HepG2 (cell line): Measurements from ENCODE around the gene SSC4D. TPM values are rescaled to one million over a fixed set of nuclear protein-coding genes. Genes with fewer than 3 reads are reported as not detected.

Experiments
- AHDC1 ChIP-seq: sonication (generic); formaldehyde crosslinking; IDR thresholded peaks from 2 replicates; pipeline ENCODE4 v1.5.1; 2020; ENCODE audit warnings: mild to moderate bottlenecking, missing genetic modification reagents, borderline replicate concordance
- BATF2 ChIP-seq: sonication (generic); formaldehyde crosslinking; IDR thresholded peaks from 2 replicates; pipeline ENCODE4 v1.8.0; 2022; ENCODE audit warnings: mild to moderate bottlenecking, missing genetic modification reagents, moderate library complexity
- JUN ChIP-seq: sonication (generic); formaldehyde crosslinking; IDR thresholded peaks from 2 replicates; pipeline ENCODE4 v1.4.0; 2020; ENCODE audit warnings: mild to moderate bottlenecking, missing genetic modification reagents
- POLR2AphosphoS2 ChIP-seq: IDR thresholded peaks from 2 replicates; pipeline ENCODE4 v1.6.1; 2011; ENCODE audit warnings: low read depth, low read length, improper control_type of control experiment
- SP4 ChIP-seq: sonication (generic); formaldehyde crosslinking; IDR thresholded peaks from 2 replicates; pipeline ENCODE4 v1.8.1; 2023; ENCODE audit warnings: mild to moderate bottlenecking, missing genetic modification reagents
- ZBTB3 ChIP-seq: sonication (generic); formaldehyde crosslinking; IDR thresholded peaks from 2 replicates; pipeline ENCODE4 v1.4.0; 2020; ENCODE audit warnings: low read depth, mild to moderate bottlenecking, moderate library complexity, missing genetic modification reagents, borderline replicate concordance
- ZNF230 ChIP-seq: sonication (generic); formaldehyde crosslinking; IDR thresholded peaks from 2 replicates; pipeline ENCODE4 v1.4.0; 2020; ENCODE audit warnings: mild to moderate bottlenecking, missing genetic modification reagents
- ZNF282 ChIP-seq: fragments of 450-650 bp; IDR thresholded peaks from 2 replicates; pipeline ENCODE4 v1.6.1; 2018; ENCODE audit not compliant: partially characterized antibody
- ZNF510 ChIP-seq: sonication (generic); formaldehyde crosslinking; IDR thresholded peaks from 2 replicates; pipeline ENCODE4 v1.4.0; 2020; ENCODE audit warnings: low read depth, mild to moderate bottlenecking, missing genetic modification reagents
- ZNF770 ChIP-seq: sonication (generic); formaldehyde crosslinking; IDR thresholded peaks from 2 replicates; pipeline ENCODE4 v1.5.0; 2020; ENCODE audit warnings: mild to moderate bottlenecking, missing genetic modification reagents
- polyA plus RNA-seq, 8 experiments: library from polyadenylated mRNA; depleted of rRNA in 3 of 8; stranded (reverse) in 7 of 8; unstranded in 1 of 8; fragments of >200 nt; fragmentation: Illumina TruSeq in 4 of 8; extraction: Trizol in 4 of 8; gene quantifications; 2 replicates each; pipeline versions ENCODE4 v1.2.1 to v1.2.3, GENCODE V29; 2011 to 2016; ENCODE audit warnings: low read depth in 4 of 8, missing spikeins in 1 of 8, mixed read lengths in 1 of 8; ENCODE audit not compliant: insufficient read depth in 1 of 8
- total RNA-seq, 5 experiments: library from RNA; depleted of rRNA; stranded (reverse); fragments of >200 nt; fragmentation: Illumina TruSeq; extraction: Trizol; gene quantifications; 2 replicates each; pipeline ENCODE4 v1.2.3, GENCODE V29; 2016; ENCODE audit warnings: low read depth in 1 of 5

Gene SSC4D
- total and polyA plus RNA-seq, 2 of the 13 experiments (the other 11 are each of a cell fraction or from before 2014, with no cell fraction given) = 33.3 to 63.8 TPM

GRCh38 chr7:76407718-76408117 lies 1.8 kb downstream of the SSC4D start (continued):
- 0 out of 2 replicates have a peak, but pooled peaks have one; percentile 8 for TF ChIP-seq AHDC1 (CRISPR knock-in tag)
- TF ChIP-seq POLR2AphosphoS2 = no peak
- no peak for TF ChIP-seq ZNF282
- TF ChIP-seq ZBTB3 (CRISPR knock-in tag) = 0 out of 2 replicates have a peak, but pooled peaks have one; percentile 41
- TF ChIP-seq ZNF770 (CRISPR knock-in tag) = 0 out of 2 replicates have a peak, but pooled peaks have one; percentile 21
- TF ChIP-seq ZNF230 (CRISPR knock-in tag) = 0 out of 2 replicates have a peak, but pooled peaks have one; percentile 40
- 0 out of 2 replicates have a peak, but pooled peaks have one; percentile 53 for TF ChIP-seq ZNF510 (CRISPR knock-in tag)
- peak; percentile 18; the same call in 1 of the 2 replicates for TF ChIP-seq JUN (CRISPR knock-in tag)
- peak; percentile 21; the same call in 1 of the 2 replicates for TF ChIP-seq SP4 (CRISPR knock-in tag)
- no peak for TF ChIP-seq BATF2 (CRISPR knock-in tag)
